HepG2 (cell line): ENCODE data around the gene WNT4. TPM values are rescaled to one million over a fixed set of nuclear protein-coding genes. Genes with fewer than 3 reads are reported as not detected.

Experiments used
- ATAC-seq: fragments of 200-7000 bp; cut with Tn5 transposase; 3 replicates; pipeline ENCODE4 v1.9.1; 2020; ENCODE audit warnings: mild to moderate bottlenecking, moderate library complexity
- BruUV-seq: library from RNA; stranded (reverse); fragments of 400-500 nt; replicated peaks from 2 replicates; lab custom pipeline; 2021; lab: Mats Ljungman, UMichigan
- CTCF ChIA-PET: fragments of 300-600 bp; formaldehyde crosslinking; extraction: SDS; loops from one replicate; lab custom pipeline; 2021; ENCODE audit warnings: low total read pairs, inconsistent platforms, low intra/inter-chr PET ratio; lab: Yijun Ruan, JAX
- POLR2A ChIA-PET: fragments of 350-600 bp; sonication (Branson Sonifier 250); formaldehyde crosslinking; loops from one replicate; lab custom pipeline; 2020; ENCODE audit warnings: antibody characterized with exemption, inconsistent platforms; lab: Yijun Ruan, JAX
- DNase-seq: peaks from one replicate; pipeline ENCODE4 v3.0.0-alpha.2; 2015; ENCODE audit warnings: low spot score
- FAIRE-seq: peaks from 3 replicates; lab custom pipeline; 2011; peaks lifted over from hg19 to GRCh38; lab: Jason Lieb, UNC
- H2AFZ ChIP-seq: one replicate; pipeline ENCODE4 v1.6.1; 2011; ENCODE audit warnings: low read length, inconsistent platforms
- H3K27ac ChIP-seq: fragments of 300-600 bp; 3 replicates; pipeline ENCODE4 v1.8.0; 2011; ENCODE audit warnings: mixed run types, mild to moderate bottlenecking, mixed read lengths, low read length, inconsistent platforms; ENCODE audit not compliant: insufficient read depth; ENCODE audit errors: extremely low read length
- H3K27me3 ChIP-seq, 2 experiments: fragments of 200-600 bp in 1 of 2; 2 replicates in 1 of 2; 3 replicates in 1 of 2; pipeline versions ENCODE4 v1.6.0 to v1.8.0; 2011; ENCODE audit warnings: low read length in 2 of 2, mild to moderate bottlenecking in 2 of 2, moderate library complexity in 2 of 2, inconsistent platforms in 1 of 2; ENCODE audit not compliant: insufficient read depth in 2 of 2, control insufficient read depth in 1 of 2
- H3K36me3 ChIP-seq, 2 experiments: fragments of 200-600 bp in 1 of 2; replicated peaks in 1 of 2; 2 replicates in 1 of 2; 3 replicates in 1 of 2; pipeline versions ENCODE4 v1.5.1 to v1.8.0; 2011; ENCODE audit warnings: low read length in 2 of 2, inconsistent platforms in 1 of 2; ENCODE audit not compliant: insufficient read depth in 2 of 2, control insufficient read depth in 1 of 2
- H3K4me1 ChIP-seq: 2 replicates; pipeline ENCODE4 v1.5.1; 2012; ENCODE audit warnings: low read length, inconsistent platforms; ENCODE audit not compliant: insufficient read depth
- H3K4me2 ChIP-seq: 2 replicates; pipeline ENCODE4 v1.6.0; 2011; ENCODE audit warnings: low read depth, low read length, inconsistent platforms
- H3K4me3 ChIP-seq, 3 experiments: fragments of 200-600 bp in 1 of 3; sonication (generic), shearing (Covaris generic) in 1 of 3; replicated peaks in 1 of 3; 2 replicates each; pipeline ENCODE4 v1.5.1; 2011 to 2016; ENCODE audit warnings: low read length in 3 of 3, inconsistent platforms in 2 of 3, low read depth in 2 of 3, mild to moderate bottlenecking in 2 of 3, control low read depth in 1 of 3, mixed read lengths in 1 of 3; ENCODE audit not compliant: insufficient read depth in 1 of 3
- H3K79me2 ChIP-seq: one replicate; pipeline ENCODE4 v1.6.1; 2011; ENCODE audit warnings: low read length, inconsistent platforms; ENCODE audit not compliant: insufficient read depth
- H3K9ac ChIP-seq: 2 replicates; pipeline ENCODE4 v1.6.0; 2011; ENCODE audit warnings: mild to moderate bottlenecking, low read depth, low read length, inconsistent platforms; ENCODE audit not compliant: insufficient read depth
- H3K9me3 ChIP-seq: 2 replicates; pipeline ENCODE4 v1.5.1; 2012; ENCODE audit warnings: mild to moderate bottlenecking, low read length
- H4K20me1 ChIP-seq: 2 replicates; pipeline ENCODE4 v1.6.0; 2011; ENCODE audit warnings: inconsistent platforms, mild to moderate bottlenecking, low read length, moderate library complexity; ENCODE audit not compliant: insufficient read depth
- ARHGAP35 ChIP-seq: sonication (generic); formaldehyde crosslinking; IDR thresholded peaks from 2 replicates; pipeline ENCODE4 v1.9.0; 2022; ENCODE audit warnings: mild to moderate bottlenecking, inconsistent platforms, moderate library complexity, missing genetic modification reagents, borderline replicate concordance
- ATF7 ChIP-seq, 2 experiments: fragments of 450-650 bp in 1 of 2; sonication (generic) in 1 of 2; formaldehyde crosslinking in 1 of 2; IDR thresholded peaks; 2 replicates each; pipeline versions ENCODE4 v1.4.0 to v1.6.1; 2016 to 2020; ENCODE audit warnings: antibody characterized with exemption in 1 of 2, mild to moderate bottlenecking in 1 of 2, missing genetic modification reagents in 1 of 2
- CC2D1A ChIP-seq: sonication (generic); formaldehyde crosslinking; IDR thresholded peaks from 2 replicates; pipeline ENCODE4 v1.8.1; 2023; ENCODE audit warnings: mild to moderate bottlenecking, missing genetic modification reagents
- WGBS: methylation state at CpG from one replicate; pipeline ENCODE4 v1.1.6; 2017; ENCODE audit warnings: low lambda C conversion rate; 5-methylcytosine and 5-hydroxymethylcytosine counted together
- in situ Hi-C: cut with HindIII; loops from 2 replicates; pipeline ENCODE4 v1.10.0; 2017; ENCODE audit warnings: low pct_unique_long_range_greater_than_20kb; ENCODE audit not compliant: extremely low pct_ligation_motif_present
- intact Hi-C: fragments of 100-400 bp; cut with micrococcal nuclease; formaldehyde crosslinking; loops from one replicate; pipeline ENCODE4 v1.10.0; 2022; ENCODE audit not compliant: unreplicated experiment
- polyA plus RNA-seq, 8 experiments: library from polyadenylated mRNA; depleted of rRNA in 3 of 8; stranded (reverse) in 7 of 8; unstranded in 1 of 8; fragments of >200 nt; fragmentation: Illumina TruSeq in 4 of 8; extraction: Trizol in 4 of 8; gene quantifications; 2 replicates each; pipeline versions ENCODE4 v1.2.1 to v1.2.3, GENCODE V29; 2011 to 2016; ENCODE audit warnings: low read depth in 4 of 8, missing spikeins in 1 of 8, mixed read lengths in 1 of 8; ENCODE audit not compliant: insufficient read depth in 1 of 8
- total RNA-seq, 5 experiments: library from RNA; depleted of rRNA; stranded (reverse); fragments of >200 nt; fragmentation: Illumina TruSeq; extraction: Trizol; gene quantifications; 2 replicates each; pipeline ENCODE4 v1.2.3, GENCODE V29; 2016; ENCODE audit warnings: low read depth in 1 of 5
- TF ChIP-seq, protein P1 (sequence below): sonication (generic); formaldehyde crosslinking; IDR thresholded peaks from 2 replicates; pipeline ENCODE4 v1.4.0; 2020; ENCODE audit warnings: missing genetic modification reagents, borderline replicate concordance

Gene WNT4
- total and polyA plus RNA-seq, 2 of the 13 experiments (the other 11 are each of a cell fraction or from before 2014, with no cell fraction given), result not detected

DNA sequence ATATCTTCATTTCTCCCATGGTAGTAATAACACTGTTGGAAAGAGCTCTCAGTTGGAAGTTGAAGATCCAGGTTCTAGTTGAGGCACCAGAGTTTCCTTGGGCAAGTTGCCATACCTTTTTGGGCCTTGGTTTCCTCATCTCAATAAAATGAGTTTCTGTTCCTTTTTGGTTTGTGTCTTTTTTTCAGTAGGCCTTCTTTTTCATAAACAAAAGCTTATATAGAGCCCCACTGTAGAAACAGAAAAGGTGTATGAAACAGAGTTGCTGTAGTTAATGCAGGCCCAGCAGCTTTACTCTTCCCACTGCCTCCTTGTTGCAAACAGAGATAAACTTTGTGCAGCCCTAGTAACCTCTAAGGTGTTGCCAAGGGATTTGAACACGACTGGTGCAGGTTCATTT is 41.7 kb downstream of the WNT4 start (continued):
- no peak for TF ChIP-seq CC2D1A (CRISPR knock-in tag)
- TF ChIP-seq, protein P1, sequence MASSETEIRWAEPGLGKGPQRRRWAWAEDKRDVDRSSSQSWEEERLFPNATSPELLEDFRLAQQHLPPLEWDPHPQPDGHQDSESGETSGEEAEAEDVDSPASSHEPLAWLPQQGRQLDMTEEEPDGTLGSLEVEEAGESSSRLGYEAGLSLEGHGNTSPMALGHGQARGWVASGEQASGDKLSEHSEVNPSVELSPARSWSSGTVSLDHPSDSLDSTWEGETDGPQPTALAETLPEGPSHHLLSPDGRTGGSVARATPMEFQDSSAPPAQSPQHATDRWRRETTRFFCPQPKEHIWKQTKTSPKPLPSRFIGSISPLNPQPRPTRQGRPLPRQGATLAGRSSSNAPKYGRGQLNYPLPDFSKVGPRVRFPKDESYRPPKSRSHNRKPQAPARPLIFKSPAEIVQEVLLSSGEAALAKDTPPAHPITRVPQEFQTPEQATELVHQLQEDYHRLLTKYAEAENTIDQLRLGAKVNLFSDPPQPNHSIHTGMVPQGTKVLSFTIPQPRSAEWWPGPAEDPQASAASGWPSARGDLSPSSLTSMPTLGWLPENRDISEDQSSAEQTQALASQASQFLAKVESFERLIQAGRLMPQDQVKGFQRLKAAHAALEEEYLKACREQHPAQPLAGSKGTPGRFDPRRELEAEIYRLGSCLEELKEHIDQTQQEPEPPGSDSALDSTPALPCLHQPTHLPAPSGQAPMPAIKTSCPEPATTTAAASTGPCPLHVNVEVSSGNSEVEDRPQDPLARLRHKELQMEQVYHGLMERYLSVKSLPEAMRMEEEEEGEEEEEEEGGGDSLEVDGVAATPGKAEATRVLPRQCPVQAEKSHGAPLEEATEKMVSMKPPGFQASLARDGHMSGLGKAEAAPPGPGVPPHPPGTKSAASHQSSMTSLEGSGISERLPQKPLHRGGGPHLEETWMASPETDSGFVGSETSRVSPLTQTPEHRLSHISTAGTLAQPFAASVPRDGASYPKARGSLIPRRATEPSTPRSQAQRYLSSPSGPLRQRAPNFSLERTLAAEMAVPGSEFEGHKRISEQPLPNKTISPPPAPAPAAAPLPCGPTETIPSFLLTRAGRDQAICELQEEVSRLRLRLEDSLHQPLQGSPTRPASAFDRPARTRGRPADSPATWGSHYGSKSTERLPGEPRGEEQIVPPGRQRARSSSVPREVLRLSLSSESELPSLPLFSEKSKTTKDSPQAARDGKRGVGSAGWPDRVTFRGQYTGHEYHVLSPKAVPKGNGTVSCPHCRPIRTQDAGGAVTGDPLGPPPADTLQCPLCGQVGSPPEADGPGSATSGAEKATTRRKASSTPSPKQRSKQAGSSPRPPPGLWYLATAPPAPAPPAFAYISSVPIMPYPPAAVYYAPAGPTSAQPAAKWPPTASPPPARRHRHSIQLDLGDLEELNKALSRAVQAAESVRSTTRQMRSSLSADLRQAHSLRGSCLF (CRISPR knock-in tag), result no peak
- TF ChIP-seq, all 625 proteins: peak for 0

DNA sequence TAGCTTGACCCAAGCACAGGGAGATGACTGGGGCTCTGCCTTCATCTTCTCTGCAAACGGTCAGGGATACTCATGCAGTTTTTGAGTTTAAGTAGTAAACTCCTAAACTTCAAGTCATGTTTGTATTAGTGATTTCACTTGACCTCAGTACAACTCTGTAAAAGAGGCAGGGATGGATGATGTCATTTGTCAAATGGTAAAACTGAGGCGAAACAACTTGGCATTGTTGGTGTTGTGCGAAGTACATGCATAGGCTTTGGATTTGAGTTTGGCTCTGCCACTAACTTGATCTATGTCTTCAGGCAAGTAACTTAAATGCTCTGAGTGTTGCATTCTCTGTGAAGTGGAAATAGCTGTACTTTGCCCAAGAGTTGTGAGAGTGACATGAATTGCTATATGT is 42.7 kb downstream of the WNT4 start:
- H3K9me3 ChIP-seq, result no peaks in the 10 kb centered on the region
- H3K79me2 ChIP-seq, result no peaks in the 10 kb centered on the region
- no peak overlapping the region for H2AFZ ChIP-seq
- in situ Hi-C loops, result no loop called here
- H3K27ac ChIP-seq, result no peak overlapping the region
- intact Hi-C loops, result no loop called here
- H3K9ac ChIP-seq, result no peak overlapping the region
- peaks cover 4% of the 10 kb centered on the region for H4K20me1 ChIP-seq
- H3K4me1 ChIP-seq, result no peaks in the 10 kb centered on the region
- 100% methylated on average over 3 of the region's 3 CpGs for WGBS
- no peak for TF ChIP-seq ARHGAP35 (CRISPR knock-in tag)
- peak; percentile 67 for TF ChIP-seq ATF7 (IDR thresholded peaks at IDR 0.05)
- no peak for TF ChIP-seq ATF7 (CRISPR knock-in tag; IDR thresholded peaks at IDR 0.05)
- peaks cover 16 to 40% of the 10 kb centered on the region in 2 experiments for H3K36me3 ChIP-seq
- H3K4me2 ChIP-seq, result no peak overlapping the region
- no peak overlapping the region for H3K4me3 ChIP-seq
- POLR2A ChIA-PET, result no interaction called here
- DNase-seq (no peak), FAIRE-seq (no peak), ATAC-seq (no peak)
- no TSS peak for BruUV-seq
- no peaks in the 10 kb centered on the region for H3K27me3 ChIP-seq
- CTCF ChIA-PET, result no interaction called here
